HepG2 (cell line): Measurements from ENCODE around the gene NCOR2. TPM values are rescaled to one million over a fixed set of nuclear protein-coding genes. Genes with fewer than 3 reads are reported as not detected.

Source experiments
- ATAC-seq: fragments of 200-7000 bp; cut with Tn5 transposase; 3 replicates; pipeline ENCODE4 v1.9.1; 2020; ENCODE audit warnings: mild to moderate bottlenecking, moderate library complexity
- BruUV-seq: library from RNA; stranded (reverse); fragments of 400-500 nt; replicated peaks from 2 replicates; lab custom pipeline; 2021; lab: Mats Ljungman, UMichigan
- CTCF ChIA-PET: fragments of 300-600 bp; formaldehyde crosslinking; extraction: SDS; loops from one replicate; lab custom pipeline; 2021; ENCODE audit warnings: low total read pairs, inconsistent platforms, low intra/inter-chr PET ratio; lab: Yijun Ruan, JAX
- POLR2A ChIA-PET: fragments of 350-600 bp; sonication (Branson Sonifier 250); formaldehyde crosslinking; loops from one replicate; lab custom pipeline; 2020; ENCODE audit warnings: antibody characterized with exemption, inconsistent platforms; lab: Yijun Ruan, JAX
- DNase-seq: peaks from one replicate; pipeline ENCODE4 v3.0.0-alpha.2; 2015; ENCODE audit warnings: low spot score
- FAIRE-seq: peaks from 3 replicates; lab custom pipeline; 2011; peaks lifted over from hg19 to GRCh38; lab: Jason Lieb, UNC
- H2AFZ ChIP-seq: one replicate; pipeline ENCODE4 v1.6.1; 2011; ENCODE audit warnings: low read length, inconsistent platforms
- H3K27ac ChIP-seq: fragments of 300-600 bp; 3 replicates; pipeline ENCODE4 v1.8.0; 2011; ENCODE audit warnings: mixed run types, mild to moderate bottlenecking, mixed read lengths, low read length, inconsistent platforms; ENCODE audit not compliant: insufficient read depth; ENCODE audit errors: extremely low read length
- H3K27me3 ChIP-seq, 2 experiments: fragments of 200-600 bp in 1 of 2; 2 replicates in 1 of 2; 3 replicates in 1 of 2; pipeline versions ENCODE4 v1.6.0 to v1.8.0; 2011; ENCODE audit warnings: low read length in 2 of 2, mild to moderate bottlenecking in 2 of 2, moderate library complexity in 2 of 2, inconsistent platforms in 1 of 2; ENCODE audit not compliant: insufficient read depth in 2 of 2, control insufficient read depth in 1 of 2
- H3K36me3 ChIP-seq, 2 experiments: fragments of 200-600 bp in 1 of 2; replicated peaks in 1 of 2; 2 replicates in 1 of 2; 3 replicates in 1 of 2; pipeline versions ENCODE4 v1.5.1 to v1.8.0; 2011; ENCODE audit warnings: low read length in 2 of 2, inconsistent platforms in 1 of 2; ENCODE audit not compliant: insufficient read depth in 2 of 2, control insufficient read depth in 1 of 2
- H3K4me1 ChIP-seq: 2 replicates; pipeline ENCODE4 v1.5.1; 2012; ENCODE audit warnings: low read length, inconsistent platforms; ENCODE audit not compliant: insufficient read depth
- H3K4me2 ChIP-seq: 2 replicates; pipeline ENCODE4 v1.6.0; 2011; ENCODE audit warnings: low read depth, low read length, inconsistent platforms
- H3K4me3 ChIP-seq, 3 experiments: fragments of 200-600 bp in 1 of 3; sonication (generic), shearing (Covaris generic) in 1 of 3; replicated peaks in 1 of 3; 2 replicates each; pipeline ENCODE4 v1.5.1; 2011 to 2016; ENCODE audit warnings: low read length in 3 of 3, inconsistent platforms in 2 of 3, low read depth in 2 of 3, mild to moderate bottlenecking in 2 of 3, control low read depth in 1 of 3, mixed read lengths in 1 of 3; ENCODE audit not compliant: insufficient read depth in 1 of 3
- H3K79me2 ChIP-seq: one replicate; pipeline ENCODE4 v1.6.1; 2011; ENCODE audit warnings: low read length, inconsistent platforms; ENCODE audit not compliant: insufficient read depth
- H3K9ac ChIP-seq: 2 replicates; pipeline ENCODE4 v1.6.0; 2011; ENCODE audit warnings: mild to moderate bottlenecking, low read depth, low read length, inconsistent platforms; ENCODE audit not compliant: insufficient read depth
- H3K9me3 ChIP-seq: 2 replicates; pipeline ENCODE4 v1.5.1; 2012; ENCODE audit warnings: mild to moderate bottlenecking, low read length
- H4K20me1 ChIP-seq: 2 replicates; pipeline ENCODE4 v1.6.0; 2011; ENCODE audit warnings: inconsistent platforms, mild to moderate bottlenecking, low read length, moderate library complexity; ENCODE audit not compliant: insufficient read depth
- ATF1 ChIP-seq: IDR thresholded peaks from 2 replicates; pipeline ENCODE4 v1.6.1; 2016; ENCODE audit warnings: mild to moderate bottlenecking, control low read depth
- ATF4 ChIP-seq, 2 experiments: fragments of 450-650 bp in 1 of 2; sonication (generic) in 1 of 2; formaldehyde crosslinking; IDR thresholded peaks; 2 replicates each; pipeline versions ENCODE4 v1.5.0 to v1.8.0; 2020 to 2022; ENCODE audit warnings: mild to moderate bottlenecking in 1 of 2, missing genetic modification reagents in 1 of 2
- CBX5 ChIP-seq: sonication (generic); formaldehyde crosslinking; IDR thresholded peaks from 2 replicates; pipeline ENCODE4 v1.4.0; 2020; ENCODE audit warnings: missing genetic modification reagents, borderline replicate concordance
- MAFG ChIP-seq: sonication (generic); formaldehyde crosslinking; IDR thresholded peaks from 2 replicates; pipeline ENCODE4 v1.5.1; 2020; ENCODE audit warnings: mild to moderate bottlenecking, missing genetic modification reagents
- MTA1 ChIP-seq: sonication (generic); formaldehyde crosslinking; IDR thresholded peaks from 2 replicates; pipeline ENCODE4 v1.4.0; 2020; ENCODE audit warnings: missing genetic modification reagents, mild to moderate bottlenecking, borderline replicate concordance
- MYNN ChIP-seq: sonication (generic); formaldehyde crosslinking; IDR thresholded peaks from 2 replicates; pipeline ENCODE4 v1.4.0; 2020; ENCODE audit warnings: mild to moderate bottlenecking, low read depth, missing genetic modification reagents
- NFRKB ChIP-seq: fragments of 450-650 bp; IDR thresholded peaks from 2 replicates; pipeline ENCODE4 v1.6.1; 2017
- POLR2AphosphoS2 ChIP-seq: IDR thresholded peaks from 2 replicates; pipeline ENCODE4 v1.6.1; 2011; ENCODE audit warnings: low read depth, low read length, improper control_type of control experiment
- REPIN1 ChIP-seq: sonication (generic); formaldehyde crosslinking; IDR thresholded peaks from 2 replicates; pipeline ENCODE4 v1.8.0; 2022; ENCODE audit warnings: missing genetic modification reagents, low read depth, mild to moderate bottlenecking, borderline replicate concordance
- SP140L ChIP-seq: sonication (generic); formaldehyde crosslinking; IDR thresholded peaks from 2 replicates; pipeline ENCODE4 v1.4.0; 2020; ENCODE audit warnings: missing genetic modification reagents, borderline replicate concordance
- SRSF4 ChIP-seq: fragments of 200-400 bp; formaldehyde crosslinking; IDR thresholded peaks from one replicate; pipeline ENCODE4 v1.6.1; 2018; ENCODE audit warnings: mild to moderate bottlenecking, low read depth, low read length, moderate library complexity; ENCODE audit not compliant: poor library complexity, severe bottlenecking
- ZBTB33 ChIP-seq: sonication (generic); formaldehyde crosslinking; IDR thresholded peaks from 2 replicates; pipeline ENCODE4 v1.4.0; 2020; ENCODE audit warnings: missing genetic modification reagents
- ZFP36L1 ChIP-seq: sonication (generic); formaldehyde crosslinking; IDR thresholded peaks from 2 replicates; pipeline ENCODE4 v1.8.0; 2022; ENCODE audit warnings: mild to moderate bottlenecking, missing genetic modification reagents, moderate library complexity
- ZMYM3 ChIP-seq: sonication (generic); formaldehyde crosslinking; IDR thresholded peaks from 2 replicates; pipeline ENCODE4 v1.5.1; 2020; ENCODE audit warnings: mild to moderate bottlenecking, missing genetic modification reagents
- ZNF10 ChIP-seq: sonication (generic); formaldehyde crosslinking; IDR thresholded peaks from 2 replicates; pipeline ENCODE4 v1.4.0; 2020; ENCODE audit warnings: mild to moderate bottlenecking, low read depth, missing genetic modification reagents, borderline replicate concordance
- ZNF121 ChIP-seq: sonication (generic); formaldehyde crosslinking; IDR thresholded peaks from 2 replicates; pipeline ENCODE4 v1.5.0; 2020; ENCODE audit warnings: mild to moderate bottlenecking, missing genetic modification reagents
- ZNF276 ChIP-seq: sonication (generic); formaldehyde crosslinking; IDR thresholded peaks from 2 replicates; pipeline ENCODE4 v1.4.0; 2020; ENCODE audit warnings: mild to moderate bottlenecking, low read depth, missing genetic modification reagents
- ZNF7 ChIP-seq: IDR thresholded peaks from 2 replicates; pipeline ENCODE4 v1.6.1; 2016; ENCODE audit warnings: missing biosample characterization, missing genetic modification reagents
- ZNF768 ChIP-seq: sonication (generic); formaldehyde crosslinking; IDR thresholded peaks from 2 replicates; pipeline ENCODE4 v1.4.0; 2020; ENCODE audit warnings: missing genetic modification reagents
- WGBS: methylation state at CpG from one replicate; pipeline ENCODE4 v1.1.6; 2017; ENCODE audit warnings: low lambda C conversion rate; 5-methylcytosine and 5-hydroxymethylcytosine counted together
- in situ Hi-C: cut with HindIII; loops from 2 replicates; pipeline ENCODE4 v1.10.0; 2017; ENCODE audit warnings: low pct_unique_long_range_greater_than_20kb; ENCODE audit not compliant: extremely low pct_ligation_motif_present
- intact Hi-C: fragments of 100-400 bp; cut with micrococcal nuclease; formaldehyde crosslinking; loops from one replicate; pipeline ENCODE4 v1.10.0; 2022; ENCODE audit not compliant: unreplicated experiment
- polyA plus RNA-seq, 8 experiments: library from polyadenylated mRNA; depleted of rRNA in 3 of 8; stranded (reverse) in 7 of 8; unstranded in 1 of 8; fragments of >200 nt; fragmentation: Illumina TruSeq in 4 of 8; extraction: Trizol in 4 of 8; gene quantifications; 2 replicates each; pipeline versions ENCODE4 v1.2.1 to v1.2.3, GENCODE V29; 2011 to 2016; ENCODE audit warnings: low read depth in 4 of 8, missing spikeins in 1 of 8, mixed read lengths in 1 of 8; ENCODE audit not compliant: insufficient read depth in 1 of 8
- total RNA-seq, 5 experiments: library from RNA; depleted of rRNA; stranded (reverse); fragments of >200 nt; fragmentation: Illumina TruSeq; extraction: Trizol; gene quantifications; 2 replicates each; pipeline ENCODE4 v1.2.3, GENCODE V29; 2016; ENCODE audit warnings: low read depth in 1 of 5

NCOR2 gene
- total and polyA plus RNA-seq, 2 of the 13 experiments (the other 11 are each of a cell fraction or from before 2014, with no cell fraction given): 4.5 to 5.7 TPM

GRCh38 chr12:124519746-124520145 lies 47.7 kb downstream of the NCOR2 start:
- in situ Hi-C loops: no loop called here
- ChIA-PET POLR2A (interaction anchor here (0.7 to 2.5 kb wide), 5 partner anchors 10 to 148 kb away, joined by 3 to 12 read pairs (median 9); partner anchors contain the start of gene NCOR2), CTCF (no interaction called here)
- Histone ChIP-seq H3K9me3 (no peaks in the 10 kb centered on the region), H3K4me1 (peaks cover 29% of the 10 kb centered on the region), H3K79me2 (peaks cover 24% of the 10 kb centered on the region), H3K4me3 (no peak overlapping the region; a peak in 1 of 6 replicates), H3K9ac (no peak overlapping the region), H3K27me3 (no peaks in the 10 kb centered on the region), H4K20me1 (no peaks in the 10 kb centered on the region), H2AFZ (no peak overlapping the region), H3K4me2 (0 out of 2 replicates have a peak overlapping the region, but pooled peaks have one; percentile 93), H3K36me3 (no peaks in the 10 kb centered on the region; a peak in 1 of 5 replicates), H3K27ac (no peak overlapping the region)
- FAIRE-seq: no peak
- intact Hi-C loops: loop anchor here (5.0 to 10.0 kb wide), 3 partner anchors 37 to 253 kb away; partner anchors contain the start of gene NCOR2
- ATAC-seq: no peak
- BruUV-seq: no TSS peak
- 80% methylated on average over 1 of the region's 10 CpGs for WGBS
- DNase-seq: no peak
- peak; percentile 95 for TF ChIP-seq ZNF768
- TF ChIP-seq ZFP36L1: no peak
- TF ChIP-seq NFRKB: no peak
- TF ChIP-seq CBX5 (CRISPR knock-in tag): no peak
- TF ChIP-seq ZBTB33 (CRISPR knock-in tag): 0 out of 2 replicates have a peak, but pooled peaks have one; percentile 33
- TF ChIP-seq ZMYM3 (CRISPR knock-in tag): 0 out of 2 replicates have a peak, but pooled peaks have one; percentile 22
- no peak for TF ChIP-seq SP140L (CRISPR knock-in tag)
- no peak for TF ChIP-seq SRSF4
- TF ChIP-seq ZNF121 (CRISPR knock-in tag): no peak
- no peak for TF ChIP-seq ATF4 (CRISPR knock-in tag; IDR thresholded peaks at IDR 0.05)
- TF ChIP-seq ZNF7: no peak
- TF ChIP-seq MTA1: no peak
- no peak for TF ChIP-seq ATF1 (CRISPR knock-in tag)
- no peak for TF ChIP-seq MYNN (CRISPR knock-in tag)
- no peak for TF ChIP-seq POLR2AphosphoS2
- TF ChIP-seq MAFG (CRISPR knock-in tag): no peak
- no peak for TF ChIP-seq ZNF10 (CRISPR knock-in tag)
- peak; percentile 53; the same call in 1 of the 2 replicates for TF ChIP-seq REPIN1
- no peak for TF ChIP-seq ZNF276
